Measurements from ENCODE around the gene PRDM15.

PRDM15 gene

DNA sequence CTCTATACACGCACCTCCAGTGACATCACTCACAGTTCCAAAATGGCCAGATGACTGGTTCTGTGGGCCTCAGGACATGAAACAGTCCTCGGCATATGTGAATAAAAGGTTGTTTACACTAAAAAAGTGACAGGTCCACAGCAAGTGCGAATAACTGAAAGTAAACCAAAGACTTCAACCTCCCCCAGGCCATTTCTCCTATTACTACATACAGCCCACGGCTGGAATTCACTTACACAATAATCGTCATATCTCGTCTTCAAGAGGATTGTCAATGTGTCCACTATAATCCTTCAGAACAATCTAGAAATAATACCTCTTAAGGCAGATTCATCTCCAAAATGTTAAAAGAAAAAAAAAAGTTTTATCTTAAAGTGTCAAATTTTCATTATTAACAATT, 1.9 kb upstream of the PRDM15 start:
- peaks cover 12% of the 10 kb centered on the region for H3K36me3 ChIP-seq (ENCODE audit: low read depth)
- TF ChIP-seq, protein P1, sequence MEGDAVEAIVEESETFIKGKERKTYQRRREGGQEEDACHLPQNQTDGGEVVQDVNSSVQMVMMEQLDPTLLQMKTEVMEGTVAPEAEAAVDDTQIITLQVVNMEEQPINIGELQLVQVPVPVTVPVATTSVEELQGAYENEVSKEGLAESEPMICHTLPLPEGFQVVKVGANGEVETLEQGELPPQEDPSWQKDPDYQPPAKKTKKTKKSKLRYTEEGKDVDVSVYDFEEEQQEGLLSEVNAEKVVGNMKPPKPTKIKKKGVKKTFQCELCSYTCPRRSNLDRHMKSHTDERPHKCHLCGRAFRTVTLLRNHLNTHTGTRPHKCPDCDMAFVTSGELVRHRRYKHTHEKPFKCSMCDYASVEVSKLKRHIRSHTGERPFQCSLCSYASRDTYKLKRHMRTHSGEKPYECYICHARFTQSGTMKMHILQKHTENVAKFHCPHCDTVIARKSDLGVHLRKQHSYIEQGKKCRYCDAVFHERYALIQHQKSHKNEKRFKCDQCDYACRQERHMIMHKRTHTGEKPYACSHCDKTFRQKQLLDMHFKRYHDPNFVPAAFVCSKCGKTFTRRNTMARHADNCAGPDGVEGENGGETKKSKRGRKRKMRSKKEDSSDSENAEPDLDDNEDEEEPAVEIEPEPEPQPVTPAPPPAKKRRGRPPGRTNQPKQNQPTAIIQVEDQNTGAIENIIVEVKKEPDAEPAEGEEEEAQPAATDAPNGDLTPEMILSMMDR (IDR thresholded peaks at IDR 0.05; ENCODE audit: poor library complexity, severe bottlenecking): no peak
- no peak overlapping the region for H3K4me3 ChIP-seq (ENCODE audit: severe bottlenecking)
- no peak overlapping the region for H3K27ac ChIP-seq (ENCODE audit: poor library complexity, severe bottlenecking)
- no peaks in the 10 kb centered on the region for H3K27me3 ChIP-seq (ENCODE audit: insufficient read depth, poor library complexity, severe bottlenecking)
- no peaks in the 10 kb centered on the region for H3K9me3 ChIP-seq (ENCODE audit: severe bottlenecking)
- H3K4me1 ChIP-seq (ENCODE audit: insufficient read depth, poor library complexity, severe bottlenecking): peaks cover 6% of the 10 kb centered on the region
- ATAC-seq (ENCODE audit: low read depth): no peak
- no peak for DNase-seq (ENCODE audit: low spot score)

DNA sequence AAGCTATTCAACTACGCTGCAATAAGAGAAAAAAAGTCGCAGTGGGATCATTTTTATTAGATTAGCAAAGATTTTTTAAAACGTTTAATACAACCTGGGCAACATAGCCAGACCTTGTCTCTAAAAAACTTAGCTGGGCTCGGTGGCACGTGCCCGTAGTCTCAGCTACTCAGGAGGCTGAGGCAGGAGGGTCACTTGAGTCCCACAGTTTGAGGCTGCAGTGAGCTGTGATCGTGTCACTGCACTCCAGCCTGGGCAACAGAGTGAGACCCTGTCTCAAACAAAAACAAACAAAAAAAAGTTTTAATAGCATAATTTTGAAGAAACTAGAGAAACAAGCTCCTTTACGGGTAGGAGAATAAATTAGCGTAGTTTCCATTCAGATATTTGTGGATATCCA, 1.0 kb upstream of the PRDM15 start:
- Histone ChIP-seq H3K4me1 (ENCODE audit: insufficient read depth, poor library complexity, severe bottlenecking) (peaks cover 6% of the 10 kb centered on the region), H3K9me3 (ENCODE audit: severe bottlenecking) (no peaks in the 10 kb centered on the region), H3K27me3 (ENCODE audit: insufficient read depth, poor library complexity, severe bottlenecking) (no peaks in the 10 kb centered on the region), H3K4me3 (ENCODE audit: severe bottlenecking) (no peak overlapping the region), H3K27ac (ENCODE audit: poor library complexity, severe bottlenecking) (no peak overlapping the region), H3K36me3 (ENCODE audit: low read depth) (peaks cover 20% of the 10 kb centered on the region)
- TF ChIP-seq, protein P1 (IDR thresholded peaks at IDR 0.05; ENCODE audit: poor library complexity, severe bottlenecking): no peak
- ATAC-seq (ENCODE audit: low read depth): no peak
- DNase-seq (ENCODE audit: low spot score): no peak

DNA sequence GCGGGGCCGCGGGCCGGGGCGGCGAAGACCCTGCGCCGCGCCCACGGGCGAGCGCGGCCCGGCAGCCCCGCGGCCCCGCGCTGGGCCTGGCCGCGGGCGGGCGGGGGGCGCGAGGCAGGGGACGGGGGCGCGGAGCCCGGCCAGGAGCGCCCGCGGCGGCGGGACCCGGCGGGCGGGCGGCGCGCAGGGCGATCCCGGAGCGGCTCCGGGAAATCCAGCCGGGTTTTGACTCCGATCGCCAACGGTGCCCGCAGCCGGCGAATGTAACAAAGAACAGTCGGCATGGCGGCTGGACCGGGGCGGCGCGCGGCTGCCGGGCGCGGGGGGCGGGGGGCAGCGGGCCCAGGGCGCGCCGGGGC, 334 bp downstream of the PRDM15 start:
- no peak for DNase-seq (ENCODE audit: low spot score)
- TF ChIP-seq, protein P1 (IDR thresholded peaks at IDR 0.05; ENCODE audit: poor library complexity, severe bottlenecking): no peak
- peaks cover 20% of the 10 kb centered on the region for H3K36me3 ChIP-seq (ENCODE audit: low read depth)
- no peaks in the 10 kb centered on the region for H3K9me3 ChIP-seq (ENCODE audit: severe bottlenecking)
- H3K4me3 ChIP-seq (ENCODE audit: severe bottlenecking): peak overlapping the region; percentile 67
- H3K27me3 ChIP-seq (ENCODE audit: insufficient read depth, poor library complexity, severe bottlenecking): no peaks in the 10 kb centered on the region
- peaks cover 6% of the 10 kb centered on the region for H3K4me1 ChIP-seq (ENCODE audit: insufficient read depth, poor library complexity, severe bottlenecking)
- ATAC-seq (ENCODE audit: low read depth): no peak; the same call in 2 of the 3 replicates
- peak overlapping the region; percentile 63 for H3K27ac ChIP-seq (ENCODE audit: poor library complexity, severe bottlenecking)

DNA sequence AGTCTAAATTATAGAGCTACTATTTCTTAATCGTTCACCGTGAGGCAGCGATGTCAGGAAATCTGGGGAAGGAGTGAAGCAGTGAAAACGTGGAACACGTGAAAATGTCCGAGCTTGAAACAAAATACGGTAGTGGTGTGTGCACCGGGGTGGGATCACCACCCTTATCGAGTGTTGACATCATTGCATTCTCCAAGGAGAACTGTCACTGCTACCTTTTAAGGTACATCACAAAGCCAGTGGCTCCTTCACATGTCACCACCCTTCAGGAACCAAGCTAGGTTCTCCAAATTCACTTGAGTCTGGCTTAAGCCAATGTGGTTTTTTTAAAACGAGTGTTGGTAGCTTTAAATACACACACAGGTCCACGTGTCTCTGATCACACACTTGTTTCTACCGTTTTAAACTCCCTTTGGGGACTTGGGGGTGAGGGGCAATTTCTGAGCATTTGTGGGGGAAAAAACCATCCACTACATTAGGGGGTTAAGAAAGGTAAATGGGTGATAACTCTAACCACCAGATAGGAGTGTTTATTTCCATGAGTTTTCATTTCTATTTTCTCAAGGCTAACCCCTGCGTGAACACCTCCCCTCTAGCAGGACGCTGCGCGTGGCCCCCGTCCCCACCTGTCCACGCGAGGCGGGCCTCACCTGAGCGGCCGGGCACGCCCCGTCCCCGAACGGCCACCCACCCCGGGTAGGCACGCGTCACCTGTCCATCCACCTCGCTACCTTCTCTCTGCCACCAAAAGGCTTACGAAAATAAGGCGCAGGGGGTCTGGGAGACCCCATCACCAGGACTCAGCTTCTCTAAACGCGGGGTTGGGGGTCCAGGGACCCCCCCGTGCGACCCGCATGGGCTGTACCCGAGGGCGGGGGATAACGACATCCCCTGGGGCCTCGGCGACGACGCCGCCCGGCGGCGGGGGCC, 978 bp downstream of the PRDM15 start:
- DNase-seq (ENCODE audit: low spot score): no peak
- no peak for ATAC-seq (ENCODE audit: low read depth)
- H3K27ac ChIP-seq (ENCODE audit: poor library complexity, severe bottlenecking): peak overlapping the region; percentile 63
- peak overlapping the region; percentile 67 for H3K4me3 ChIP-seq (ENCODE audit: severe bottlenecking)
- H3K27me3 ChIP-seq (ENCODE audit: insufficient read depth, poor library complexity, severe bottlenecking): no peaks in the 10 kb centered on the region
- TF ChIP-seq, protein P1 (IDR thresholded peaks at IDR 0.05; ENCODE audit: poor library complexity, severe bottlenecking): no peak
- H3K9me3 ChIP-seq (ENCODE audit: severe bottlenecking): no peaks in the 10 kb centered on the region
- H3K36me3 ChIP-seq (ENCODE audit: low read depth): peaks cover 26% of the 10 kb centered on the region
- H3K4me1 ChIP-seq (ENCODE audit: insufficient read depth, poor library complexity, severe bottlenecking): peaks cover 6% of the 10 kb centered on the region
